Measurements from ENCODE around the gene RGL1. TPM values are rescaled to one million over a fixed set of nuclear protein-coding genes. Genes with fewer than 3 reads are reported as not detected.
"Not testable (repeated sequence)": the region's sequence is repeated elsewhere in the genome, so short reads cannot be mapped to it uniquely, and the experiment has no call there.

RGL1 gene
- total RNA-seq, 1 experiment from 2014 or later: 1.3 TPM

GRCh38 chr1:183783767-183784637 lies 20.9 kb upstream of the RGL1 start:
- H3K9me2 ChIP-seq (ENCODE audit: insufficient read depth): no peaks in the 10 kb centered on the region
- no peak overlapping the region for H3K4me3 ChIP-seq (replicated peaks in 1 of 2; ENCODE audit: low read depth in 1 of 2, low read length in 2 of 2)
- ChIA-PET CTCF (no interaction called here), RAD21 (ENCODE audit: low non-redundant PET in 1 of 2, low total read pairs in 2 of 2, uncharacterized antibody in 2 of 2, unreplicated experiment in 2 of 2) (no interaction called here), POLR2A (no interaction called here)
- H3K27me3 ChIP-seq (ENCODE audit: insufficient read depth, low read length): no peaks in the 10 kb centered on the region
- no peaks in the 10 kb centered on the region for H3K4me1 ChIP-seq (ENCODE audit: control insufficient read depth in 1 of 2, insufficient read depth in 2 of 2, low read length in 2 of 2)
- BruUV-seq (replicated peaks): no TSS peak
- TF ChIP-seq POLR2A (IDR thresholded peaks at IDR 0.05; ENCODE audit: borderline replicate concordance, extremely low read depth, insufficient read depth, insufficient read length) (no peak), ELF1 (IDR thresholded peaks at IDR 0.05; ENCODE audit: borderline replicate concordance, low read depth) (no peak)
- H2AFZ ChIP-seq (ENCODE audit: low read depth, low read length, poor library complexity, severe bottlenecking): no peak overlapping the region
- H3K36me3 ChIP-seq (ENCODE audit: control insufficient read depth in 1 of 2, insufficient read depth in 2 of 2, low read length in 2 of 2): no peaks in the 10 kb centered on the region
- H4K20me1 ChIP-seq (ENCODE audit: insufficient read depth): no peaks in the 10 kb centered on the region
- no peak for ATAC-seq
- no peaks in the 10 kb centered on the region for H3K79me2 ChIP-seq (ENCODE audit: insufficient read depth, low read length)
- no peak overlapping the region for H3K9ac ChIP-seq (ENCODE audit: low read length)
- intact Hi-C loops (cut with micrococcal nuclease): no loop called here
- no peak overlapping the region for H3K27ac ChIP-seq (ENCODE audit: low read depth, low read length)
- H3K4me2 ChIP-seq (ENCODE audit: low read length): no peak overlapping the region
- DNase-seq (ENCODE audit: low read depth, low spot score): no peak
- H3K9me3 ChIP-seq (ENCODE audit: control insufficient read depth in 1 of 2, insufficient read depth in 1 of 2, low read depth in 1 of 2, low read length in 2 of 2): no peaks in the 10 kb centered on the region

- H3K36me3 ChIP-seq (ENCODE audit: control insufficient read depth in 1 of 2, insufficient read depth in 2 of 2, low read length in 2 of 2); DNase-seq (ENCODE audit: low read depth, low spot score); H3K4me1 ChIP-seq (ENCODE audit: control insufficient read depth in 1 of 2, insufficient read depth in 2 of 2, low read length in 2 of 2); H3K9me2 ChIP-seq (ENCODE audit: insufficient read depth); H3K27me3 ChIP-seq (ENCODE audit: insufficient read depth, low read length); H3K27ac ChIP-seq (ENCODE audit: low read depth, low read length); H3K9me3 ChIP-seq (ENCODE audit: control insufficient read depth in 1 of 2, insufficient read depth in 1 of 2, low read depth in 1 of 2, low read length in 2 of 2); H3K4me2 ChIP-seq (ENCODE audit: low read length); H3K79me2 ChIP-seq (ENCODE audit: insufficient read depth, low read length); H4K20me1 ChIP-seq (ENCODE audit: insufficient read depth); intact Hi-C loops (cut with micrococcal nuclease); RAD21 ChIA-PET (ENCODE audit: low non-redundant PET in 1 of 2, low total read pairs in 2 of 2, uncharacterized antibody in 2 of 2, unreplicated experiment in 2 of 2); ATAC-seq; CTCF ChIA-PET; H3K9ac ChIP-seq (ENCODE audit: low read length); H2AFZ ChIP-seq (ENCODE audit: low read depth, low read length, poor library complexity, severe bottlenecking); POLR2A ChIA-PET; H3K4me3 ChIP-seq (replicated peaks in 1 of 2; ENCODE audit: low read depth in 1 of 2, low read length in 2 of 2); BruUV-seq (replicated peaks): not testable (repeated sequence)
These were observed 19.0 kb upstream of the RGL1 start for GRCh38 chr1:183785921-183786320.
